Effector CD8-positive, alpha-beta T cell (primary cell): ENCODE measurements around the gene LRRC75A.
A peak's percentile ranks its signal among the peaks of the same experiment; 100 is the strongest.
"Not testable (repeated sequence)": the region's sequence is repeated elsewhere in the genome, so short reads cannot be mapped to it uniquely, and the experiment has no call there.

ENCODE experiments used
- DNase-seq: peaks from one replicate; lab custom pipeline; 2025; lab: John Stamatoyannopoulos, UW

Gene LRRC75A

DNA sequence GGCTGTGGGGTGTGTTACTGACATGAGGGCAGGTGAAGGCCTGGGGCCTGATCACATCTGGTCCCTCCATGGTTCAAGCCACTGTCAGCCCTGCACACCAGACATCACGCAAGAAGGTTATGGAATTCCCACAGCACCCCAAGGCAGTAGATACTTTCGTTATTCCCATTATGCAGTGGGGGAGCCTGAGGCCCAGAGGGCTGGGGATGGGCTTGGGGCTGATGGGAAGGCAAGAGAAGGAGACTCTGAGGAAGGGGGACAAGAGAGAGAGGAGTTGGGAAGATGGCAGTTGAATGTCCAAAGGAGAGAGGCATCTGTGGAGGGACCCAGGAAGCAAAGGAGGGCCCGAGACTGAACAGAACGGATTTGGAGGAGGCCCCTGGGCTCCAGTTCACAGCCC, 42.0 kb downstream of the LRRC75A start:
- DNase-seq: no peak

DNA sequence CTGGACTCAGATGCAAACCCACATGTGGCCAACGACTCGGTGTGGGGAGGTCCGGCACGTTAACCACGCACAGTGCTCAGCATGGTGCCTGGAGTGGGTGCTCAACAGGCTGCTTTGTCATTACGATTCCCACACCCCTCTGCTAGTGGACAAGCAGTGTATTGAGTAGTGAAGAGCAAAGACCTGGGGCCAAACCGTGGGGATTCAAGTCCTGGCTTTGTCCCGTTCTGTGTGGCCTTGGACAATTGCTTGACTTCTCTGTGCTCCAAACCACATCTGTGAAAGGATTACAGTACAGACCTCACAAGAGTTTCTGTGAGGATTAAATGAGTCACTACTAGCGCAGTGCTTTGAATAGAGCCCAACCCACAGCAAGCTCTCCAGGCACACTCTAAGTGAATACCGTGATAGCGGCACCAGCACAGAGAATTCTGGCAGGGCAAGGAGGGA, 42.8 kb downstream of the LRRC75A start:
- DNase-seq: no peak

DNA sequence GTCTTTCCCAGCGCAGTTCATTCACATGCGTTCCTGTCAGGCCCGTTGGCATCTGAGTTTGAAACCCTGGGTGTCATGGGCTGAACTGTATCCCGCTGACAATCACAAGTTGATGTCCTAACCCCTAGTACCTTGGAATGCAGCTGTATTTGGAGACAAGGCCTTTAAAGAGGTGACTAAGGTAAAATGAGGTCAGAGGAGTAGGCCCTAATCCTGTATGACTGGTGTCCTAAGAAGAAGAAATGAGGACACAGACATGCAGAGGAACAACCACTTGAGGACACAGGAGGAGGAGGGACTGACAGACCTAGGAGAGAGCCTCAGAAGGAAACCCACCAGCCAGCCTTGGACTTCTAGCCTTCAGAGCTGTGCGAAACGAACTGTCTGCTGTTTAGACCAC, 43.5 kb downstream of the LRRC75A start:
- DNase-seq: no peak

DNA sequence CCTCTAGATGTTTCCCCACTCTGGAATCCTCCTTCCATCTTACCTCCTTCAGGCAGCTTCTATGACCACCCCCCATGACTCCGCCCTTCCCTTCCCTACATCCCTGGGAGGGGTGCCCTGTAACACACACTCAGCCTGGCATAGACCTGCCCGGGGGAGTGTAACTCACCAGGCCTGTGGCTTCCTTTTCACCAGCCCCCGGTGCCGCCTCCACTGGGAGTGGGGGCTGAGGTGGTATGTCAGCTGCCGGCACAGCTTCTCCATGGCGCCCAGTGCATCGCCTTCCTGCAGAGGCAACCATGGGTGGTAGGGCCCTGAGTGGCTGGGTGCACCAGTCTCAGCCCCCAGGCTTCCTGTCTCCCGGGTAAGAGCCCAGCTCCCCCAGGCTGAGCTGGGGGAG, 44.3 kb downstream of the LRRC75A start:
- no peak for DNase-seq

DNA sequence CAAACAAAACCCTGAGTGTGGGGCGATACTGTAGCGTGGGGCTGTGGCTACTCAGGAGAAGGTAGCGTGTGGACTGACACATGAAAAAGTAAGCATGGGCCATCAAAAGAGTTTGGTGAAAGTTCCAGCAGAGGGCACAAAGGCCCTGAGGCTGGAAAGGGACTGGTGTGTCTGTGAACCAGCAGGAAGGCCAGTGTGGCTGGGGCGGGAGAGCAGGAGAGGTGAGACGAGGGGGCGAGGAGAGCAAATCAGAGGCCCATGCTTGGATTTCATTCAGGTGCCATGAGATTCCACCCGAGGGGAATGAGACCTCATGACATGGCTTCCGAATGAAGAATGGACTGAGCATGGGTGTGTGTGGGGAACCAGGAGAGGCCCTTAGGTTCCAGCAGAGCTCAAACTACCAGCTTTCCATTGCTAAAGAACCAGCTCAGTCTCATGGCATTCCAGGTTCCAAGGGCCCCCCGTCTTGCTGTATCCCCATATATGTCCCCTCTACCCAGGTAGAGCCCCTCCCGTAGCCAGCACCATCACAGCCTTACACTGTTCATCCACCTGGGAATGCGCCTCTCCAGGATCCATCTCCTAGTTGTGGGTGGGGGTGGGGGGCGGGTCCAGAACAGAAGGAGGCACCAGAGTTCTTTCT, 45.5 kb downstream of the LRRC75A start:
- no peak for DNase-seq

DNA sequence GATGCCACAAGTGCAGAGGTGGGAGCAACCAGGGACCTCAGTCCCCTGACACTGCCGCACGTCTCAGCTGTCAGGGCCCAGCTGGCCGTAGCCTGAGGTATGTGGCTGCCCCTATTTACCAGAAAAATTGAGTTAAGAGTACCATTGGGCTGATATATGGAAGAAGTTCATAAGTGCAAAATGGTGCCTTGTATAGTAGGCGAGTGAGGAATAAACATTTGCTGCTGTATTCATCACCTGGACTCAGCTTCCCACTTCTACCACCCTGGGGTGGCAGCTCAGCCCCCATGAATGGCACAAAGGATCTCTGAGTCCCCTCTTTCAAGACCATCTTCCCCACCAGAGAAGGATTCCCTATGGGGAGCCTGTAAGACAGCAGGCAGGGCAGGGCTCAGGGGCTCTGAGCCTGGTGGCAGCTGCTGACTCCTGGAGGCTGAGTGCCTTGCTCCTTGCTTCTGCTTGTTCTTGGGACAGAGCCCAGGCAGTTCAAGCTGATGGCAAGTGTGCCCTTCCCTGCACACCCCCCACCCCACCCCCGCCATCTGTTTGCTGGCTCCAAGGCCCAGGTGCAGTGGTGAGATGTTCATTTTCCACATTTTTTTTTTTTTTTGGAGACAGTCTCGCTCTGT, 47.6 kb downstream of the LRRC75A start:
- no peak for DNase-seq

DNA sequence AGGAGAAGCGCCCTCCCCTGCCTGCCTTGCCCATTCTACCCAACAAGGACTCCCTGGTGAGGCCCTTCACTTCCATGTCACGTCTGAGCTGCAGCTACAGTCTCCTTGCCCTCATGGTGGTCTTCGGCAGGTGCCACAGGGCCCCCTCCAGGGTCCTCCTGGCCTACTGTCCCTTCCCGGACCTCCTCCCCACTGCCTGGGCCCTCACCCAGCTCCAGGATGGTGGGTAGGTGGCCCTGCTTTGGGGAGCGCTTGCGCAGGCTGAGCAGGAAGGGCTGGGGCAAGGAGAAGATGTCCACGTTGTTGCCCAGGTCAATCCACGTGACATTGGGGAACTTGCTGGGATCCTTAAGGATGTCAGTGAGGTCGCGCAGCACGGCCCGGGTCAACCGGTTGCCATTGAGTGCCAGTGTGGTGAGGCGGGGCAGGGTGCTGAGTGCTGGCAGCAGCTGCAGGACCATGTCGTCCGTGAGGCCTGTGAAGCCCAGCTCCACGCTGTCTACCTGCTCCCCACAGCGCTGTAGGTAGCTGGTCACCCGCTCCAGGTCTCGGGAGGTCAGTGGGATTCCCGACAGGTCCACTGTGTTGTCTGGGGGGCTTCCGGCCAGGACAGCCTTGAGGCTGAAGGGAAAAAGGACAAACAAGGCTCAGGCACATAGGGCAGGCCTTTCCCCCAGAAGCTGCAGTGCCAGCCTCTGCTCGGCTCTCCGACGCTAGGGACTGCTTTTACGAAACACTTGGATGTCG, 48.3 kb downstream of the LRRC75A start:
- DNase-seq: no peak

DNA sequence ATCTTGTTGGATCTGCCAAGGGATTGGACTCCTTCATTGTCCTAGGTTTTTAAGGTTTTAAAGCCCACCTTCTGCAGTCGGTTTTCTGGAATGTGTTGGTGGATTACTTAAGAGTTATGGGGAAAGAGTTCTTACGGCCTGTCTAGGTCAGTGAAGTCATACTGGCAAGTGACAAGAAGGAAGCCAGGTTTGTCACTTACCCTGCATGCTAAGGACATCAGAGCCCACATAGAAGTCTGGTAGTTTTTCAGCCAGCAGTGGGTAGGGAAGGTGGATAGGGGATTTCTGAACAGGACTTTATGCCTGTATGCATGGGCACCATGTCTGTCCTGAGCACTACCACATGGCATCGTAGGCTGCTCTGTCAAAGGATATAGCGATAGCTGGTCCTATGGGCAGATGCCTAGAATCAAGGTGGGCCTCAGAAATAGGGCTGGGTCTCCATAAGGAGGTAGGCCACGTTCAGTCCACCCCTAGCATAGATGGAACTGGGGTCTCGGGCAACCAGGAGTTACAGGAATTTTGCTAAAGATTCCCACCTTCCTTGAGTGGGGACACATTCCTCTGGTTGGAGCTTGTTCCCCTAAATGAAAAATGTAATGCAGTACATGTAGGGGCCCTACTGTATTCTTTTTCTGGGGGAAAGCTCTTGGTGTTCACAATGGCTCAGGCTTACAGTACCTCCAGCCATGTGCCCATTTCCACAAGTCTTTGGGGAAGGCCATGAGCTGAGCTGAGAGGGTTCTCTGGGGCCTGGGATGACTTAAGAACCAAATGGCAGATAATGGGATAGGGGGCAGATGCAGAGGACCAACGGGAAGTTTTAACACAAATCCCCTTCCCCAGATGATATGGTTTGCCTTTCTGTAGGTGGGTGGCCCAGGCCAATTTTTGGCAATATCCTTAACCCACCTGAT, 49.1 kb downstream of the LRRC75A start:
- no peak for DNase-seq

DNA sequence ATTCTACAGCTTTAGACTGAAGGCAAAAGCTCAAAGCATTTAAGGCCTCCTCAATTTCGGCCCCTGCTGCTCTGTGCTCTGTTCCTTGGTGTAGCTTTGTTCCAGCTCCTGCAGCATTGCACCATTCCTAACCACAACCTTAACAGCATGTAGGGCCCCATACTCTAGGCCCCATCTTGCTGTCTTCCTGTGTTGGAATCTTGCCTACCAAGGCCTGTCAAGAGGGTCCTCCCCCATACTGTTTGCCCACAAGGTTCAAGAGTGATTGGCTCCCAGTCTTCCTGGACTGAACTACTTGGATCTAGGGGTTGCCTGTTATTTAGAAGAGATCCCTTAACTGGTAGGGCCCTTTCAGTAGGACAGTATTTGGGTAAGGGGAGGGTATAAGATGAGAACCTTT, 49.9 kb downstream of the LRRC75A start:
- no peak for DNase-seq

DNA sequence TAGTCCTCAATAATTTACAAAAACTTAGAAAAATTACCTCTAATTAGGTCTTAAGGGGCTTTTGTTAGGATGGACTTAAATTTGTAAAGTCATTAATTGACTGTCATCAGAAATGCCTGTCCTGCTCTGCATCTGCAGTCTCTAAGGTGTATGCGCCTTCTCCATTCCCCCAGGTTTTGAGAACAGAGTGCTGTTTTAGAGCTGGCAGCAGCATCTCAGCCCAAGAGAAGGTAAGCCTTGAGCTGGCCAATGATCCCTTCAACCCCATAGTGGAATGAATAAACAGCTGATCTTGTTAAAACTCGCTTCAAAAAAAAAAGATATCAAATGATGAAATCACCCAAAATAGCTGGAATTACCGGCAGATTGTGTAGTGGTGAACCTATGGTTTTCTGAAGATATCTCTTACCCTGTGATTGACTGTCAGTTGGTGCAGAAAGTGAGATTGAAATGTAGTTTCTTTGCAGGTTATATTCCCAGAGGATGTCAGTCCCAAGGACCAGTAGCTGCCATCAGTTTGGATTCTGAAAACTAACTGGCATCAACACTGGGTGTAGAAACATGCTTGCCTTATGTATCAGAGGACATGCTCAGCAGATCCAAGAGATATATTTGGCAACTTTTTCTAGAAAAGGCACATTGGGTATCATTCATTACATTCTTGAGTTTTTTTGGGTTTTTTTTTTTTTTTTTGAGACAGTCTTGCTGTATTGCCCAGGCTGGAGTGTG, 50.9 kb downstream of the LRRC75A start:
- DNase-seq: no peak

DNA sequence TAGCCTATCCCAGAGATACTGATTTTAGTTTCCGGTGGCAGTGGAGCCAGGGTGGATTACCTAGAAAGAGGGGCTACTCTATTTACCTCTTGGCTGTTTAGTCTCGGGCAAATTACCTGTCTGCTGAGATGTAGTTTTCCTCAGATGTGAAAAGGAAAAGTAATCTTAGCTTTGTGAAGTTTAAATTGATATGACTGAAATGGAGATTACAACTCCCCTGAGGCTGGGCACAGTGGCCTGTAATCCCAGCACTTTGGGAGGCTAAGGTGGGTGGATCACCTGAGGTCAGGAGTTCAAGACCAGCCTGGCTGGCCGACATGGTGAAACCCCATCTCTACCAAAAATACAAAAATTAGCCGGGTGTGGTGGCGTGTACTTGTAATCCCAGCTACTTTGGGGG, 51.6 kb downstream of the LRRC75A start:
- not testable (repeated sequence) for DNase-seq

DNA sequence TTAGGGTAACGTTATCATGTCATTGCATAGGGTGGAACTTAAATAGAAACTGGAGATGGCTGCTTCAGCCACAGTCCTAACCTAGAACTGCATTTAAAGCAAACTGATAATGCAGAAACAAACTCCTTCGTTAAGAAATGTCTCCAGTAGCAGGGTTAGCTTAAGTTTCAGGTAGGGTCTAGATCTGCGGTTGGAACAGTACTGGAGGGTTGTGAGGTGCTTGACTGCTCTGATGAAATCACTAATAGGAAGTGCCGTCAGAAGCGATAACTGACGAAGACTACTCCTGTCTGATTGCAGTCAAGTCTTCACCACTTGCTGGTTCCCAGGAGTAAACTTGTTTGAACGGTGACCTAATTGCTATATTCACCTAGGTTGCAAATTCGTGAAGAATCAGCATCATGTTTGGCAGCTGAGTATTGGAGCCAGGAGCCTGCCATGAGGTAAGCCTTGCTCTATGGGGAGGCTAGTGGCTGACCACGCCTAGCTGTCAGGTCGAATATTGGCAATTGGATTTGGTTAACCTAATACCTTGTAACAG, 52.1 kb downstream of the LRRC75A start:
- no peak for DNase-seq

DNA sequence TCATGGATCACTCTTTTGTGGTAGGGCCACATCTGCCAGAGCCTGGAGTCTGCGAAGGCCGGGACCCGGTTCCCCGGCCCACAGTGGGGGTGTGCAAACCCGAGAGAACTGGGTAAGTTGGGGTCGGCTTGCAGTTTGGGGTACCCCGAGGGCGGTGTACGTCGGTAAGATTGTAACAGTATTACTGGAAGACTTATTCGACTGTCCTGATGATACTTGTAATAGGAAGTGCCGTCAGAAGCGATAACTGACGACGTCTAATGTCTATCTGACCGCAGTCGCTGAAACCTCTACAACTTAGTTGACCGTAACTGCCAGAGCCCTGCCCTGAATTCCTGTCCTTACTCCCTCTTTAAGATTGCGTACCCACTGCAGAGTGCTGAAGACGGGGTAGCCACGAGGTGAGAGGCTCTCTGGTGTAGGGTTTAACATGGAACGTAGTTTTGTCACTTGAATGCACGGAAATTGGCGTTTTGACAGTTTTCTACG, 52.6 kb downstream of the LRRC75A start:
- no peak for DNase-seq

DNA sequence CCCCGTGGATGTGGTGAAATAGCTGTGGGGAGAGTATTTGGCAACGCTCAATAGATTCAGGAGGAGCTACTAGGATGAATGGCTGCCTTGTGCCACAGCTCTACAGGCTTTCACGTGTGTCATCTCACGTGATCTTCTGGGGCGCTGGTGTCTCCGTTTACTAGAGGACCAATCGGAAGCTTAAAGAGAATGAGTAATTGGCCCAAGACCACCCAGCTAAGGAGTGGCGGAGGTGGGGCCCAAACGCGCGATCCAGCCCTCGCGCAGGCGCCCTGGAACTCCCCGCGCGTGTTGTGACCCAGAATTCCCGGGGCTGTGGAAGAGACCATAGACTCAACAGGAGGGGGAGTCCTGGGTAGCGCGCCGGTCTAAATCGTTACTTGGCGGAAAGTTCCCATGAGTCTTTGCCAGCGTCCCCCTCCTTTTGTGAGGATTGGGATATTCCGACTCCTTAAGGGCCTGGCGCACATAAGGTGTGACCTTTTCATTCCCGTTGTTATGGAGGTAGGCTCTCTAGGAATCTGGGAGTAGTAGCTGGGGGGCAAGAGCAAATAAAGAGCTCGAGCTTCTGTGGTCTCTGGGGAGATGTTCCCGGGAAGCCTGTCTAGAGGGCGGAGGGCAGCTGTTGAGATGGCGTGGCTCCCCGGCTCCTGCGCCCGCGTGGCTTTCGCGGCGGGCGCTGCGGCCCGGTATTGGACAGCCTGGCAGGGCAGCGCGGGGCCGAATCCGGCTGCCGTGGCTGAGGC, 53.3 kb downstream of the LRRC75A start:
- peak; percentile 91 for DNase-seq

DNA sequence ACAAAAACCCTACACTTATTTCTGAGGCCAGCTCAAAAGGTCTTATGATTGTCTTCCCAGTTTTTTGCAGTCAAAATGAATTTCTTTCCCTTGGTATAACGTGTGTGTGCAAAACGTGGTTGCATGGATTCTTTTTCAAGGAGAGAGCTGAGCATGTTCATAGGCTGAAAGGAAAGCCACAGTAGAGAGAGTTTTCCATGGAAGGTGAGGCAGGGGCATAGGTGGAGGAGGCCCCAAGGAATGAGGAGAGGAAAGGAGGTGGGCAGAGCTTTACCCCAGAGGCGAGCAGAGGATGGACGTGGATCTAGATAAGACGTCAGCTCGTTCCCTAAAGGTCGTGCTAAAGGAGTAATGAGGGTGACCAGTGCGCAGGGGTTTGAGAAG, 53.8 kb downstream of the LRRC75A start:
- DNase-seq: no peak

DNA sequence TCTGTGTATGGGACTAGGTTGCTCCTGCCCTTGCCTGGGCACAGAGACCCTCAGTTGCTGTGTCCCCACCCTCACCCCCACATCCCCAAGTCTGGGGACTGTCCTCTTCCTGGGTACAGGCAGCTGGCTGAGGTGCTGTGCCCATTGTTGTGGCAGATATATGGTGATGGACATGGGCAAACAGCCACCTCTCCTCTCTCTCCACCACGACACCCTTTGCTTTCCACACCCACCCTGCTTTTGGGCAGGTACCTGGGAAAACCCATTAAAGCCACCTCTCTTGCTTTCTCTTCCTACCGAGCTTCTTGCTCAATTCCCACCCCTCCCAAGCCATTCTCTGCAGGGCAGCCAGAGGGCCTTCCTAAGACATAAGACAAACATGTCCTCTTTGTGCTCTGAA, 54.9 kb downstream of the LRRC75A start:
- no peak for DNase-seq

DNA sequence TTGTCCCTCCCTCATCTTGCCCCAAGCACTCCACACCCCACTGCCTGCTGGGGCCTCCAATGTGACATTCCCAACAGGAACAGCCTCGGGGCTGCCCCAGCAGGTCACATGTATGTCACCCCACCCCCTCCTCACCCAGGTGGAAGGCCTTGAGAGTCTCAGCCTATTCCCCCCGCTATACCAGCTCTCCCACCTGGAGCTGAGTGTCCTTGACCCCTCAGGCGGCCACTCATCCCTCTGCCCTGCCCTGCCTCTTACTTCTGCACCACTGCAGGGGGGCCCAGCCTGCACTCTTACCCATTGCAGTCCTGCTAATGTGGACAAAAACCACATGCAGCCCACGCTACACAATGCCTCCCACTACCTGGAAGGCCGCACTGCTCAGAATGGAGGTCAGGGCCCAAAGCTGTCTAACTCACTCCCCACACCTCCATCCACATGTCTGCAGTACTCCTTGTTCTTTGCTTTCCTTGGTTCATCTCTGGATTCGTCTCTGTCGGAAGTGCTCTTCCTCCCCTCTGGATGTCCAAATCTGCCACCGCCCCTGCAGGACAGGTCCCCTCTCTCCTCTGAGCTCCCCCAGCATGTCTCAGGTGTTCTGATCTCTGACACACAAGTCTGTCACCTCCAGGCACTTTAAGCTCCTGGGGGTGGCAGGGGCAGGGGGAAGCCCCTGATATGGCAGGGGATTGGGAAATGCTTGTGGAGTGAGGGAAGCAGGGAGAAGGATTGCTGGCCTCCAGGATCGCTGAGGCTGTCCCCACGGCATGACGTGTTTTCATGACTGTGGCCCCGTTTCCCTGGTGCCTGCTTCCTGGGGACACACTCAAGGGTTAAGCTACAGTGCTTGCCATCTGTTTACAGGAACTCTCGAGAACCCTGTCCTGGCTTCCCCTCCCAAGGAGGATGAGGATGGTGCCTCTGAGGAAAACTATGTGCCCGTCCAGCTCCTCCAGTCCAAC, 55.8 kb downstream of the LRRC75A start:
- no peak for DNase-seq

DNA sequence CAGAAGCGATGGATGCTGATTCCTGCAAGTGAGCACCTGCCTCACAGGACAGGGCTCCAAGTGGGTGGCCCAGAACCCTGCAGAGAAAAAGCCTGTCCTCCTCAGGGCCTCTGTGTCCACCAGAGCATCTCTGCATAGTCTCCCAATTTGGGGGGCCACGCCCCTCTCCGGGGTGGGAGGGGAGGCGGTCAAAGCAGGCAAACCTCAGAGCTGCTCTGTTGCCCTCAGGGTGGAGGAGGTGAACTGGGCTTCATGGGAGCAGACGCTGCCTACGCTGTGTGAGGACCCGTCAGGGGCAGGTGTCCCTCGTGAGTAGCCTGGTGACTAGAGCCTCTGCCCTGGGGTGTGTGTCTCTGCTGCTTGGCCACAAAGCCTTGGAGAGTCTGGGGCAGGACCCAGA, 57.3 kb downstream of the LRRC75A start:
- DNase-seq: no peak

DNA sequence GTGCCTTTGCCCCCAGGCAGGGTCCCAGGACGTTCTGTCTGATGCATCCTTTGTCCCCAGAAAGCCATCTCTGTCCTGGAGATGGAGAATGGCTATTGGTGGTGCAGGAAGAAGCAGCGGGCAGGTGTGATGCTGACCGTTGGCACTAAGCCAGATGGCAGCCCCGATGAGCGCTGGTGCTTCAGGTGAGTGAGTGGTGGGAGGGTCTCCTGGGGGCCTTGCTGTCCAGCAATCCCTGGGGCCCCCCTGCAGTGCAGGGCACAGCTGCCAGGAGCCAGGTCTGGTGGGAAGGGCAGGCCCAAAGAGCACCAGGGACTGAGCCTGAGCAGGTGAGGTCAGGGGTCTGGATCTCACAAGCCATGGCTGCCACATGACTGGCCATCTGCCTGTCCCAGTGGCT, 58.5 kb downstream of the LRRC75A start:
- no peak for DNase-seq
